GM21786 (cell line): Measurements from ENCODE around the gene HCAR2.
"Not testable (repeated sequence)": the region's sequence is repeated elsewhere in the genome, so short reads cannot be mapped to it uniquely, and the experiment has no call there.

ENCODE experiments used
- ATAC-seq: cut with Tn5 transposase; IDR thresholded peaks from one replicate; pipeline ENCODE4 v1.9.1; 2021; ENCODE audit not compliant: unreplicated experiment

Gene HCAR2

GRCh38 chr12:122702890-122703611 is at the start of gene HCAR2:
TSS of gene HCAR2 (minus strand) at chr12:122703357. CDS start at chr12:122703283, 74 bp downstream.
- not testable (repeated sequence) for ATAC-seq

GRCh38 chr12:122752464-122753318 is 49.5 kb upstream of the HCAR2 start, which contains the start of gene DENR:
TSS of gene DENR (plus strand) at chr12:122752824. CDS start at chr12:122753702, 878 bp downstream.
- ATAC-seq, result peak; percentile 93

GRCh38 chr12:122750781-122751515 is 47.8 kb upstream of the HCAR2 start:
- ATAC-seq, result not testable (repeated sequence)

- no peak for ATAC-seq
Measured at GRCh38 chr12:122749569-122750332, 46.6 kb upstream of the HCAR2 start.

GRCh38 chr12:122747224-122748135 is 44.3 kb upstream of the HCAR2 start:
- no peak for ATAC-seq

GRCh38 chr12:122743895-122744525 is 40.9 kb upstream of the HCAR2 start:
- no peak for ATAC-seq

GRCh38 chr12:122740351-122740750 is 37.2 kb upstream of the HCAR2 start:
- ATAC-seq, result no peak

- no peak for ATAC-seq
Measured at GRCh38 chr12:122738571-122738970, 35.4 kb upstream of the HCAR2 start.

GRCh38 chr12:122732611-122733010 is 29.5 kb upstream of the HCAR2 start:
- ATAC-seq, result no peak

- ATAC-seq, result no peak
Measured at GRCh38 chr12:122732170-122732569, 29.0 kb upstream of the HCAR2 start.

- no peak for ATAC-seq
Measured at GRCh38 chr12:122730215-122731014, 27.3 kb upstream of the HCAR2 start, which contains the start of gene HCAR1. TSS of gene HCAR1 (minus strand) at chr12:122730844. CDS start at chr12:122730339, 505 bp downstream.

GRCh38 chr12:122729583-122730214 is 26.5 kb upstream of the HCAR2 start:
- ATAC-seq, result no peak

GRCh38 chr12:122726080-122726558 is 23.0 kb upstream of the HCAR2 start:
- peak; percentile 39 for ATAC-seq

- ATAC-seq, result no peak
Measured at GRCh38 chr12:122725452-122726079, 22.4 kb upstream of the HCAR2 start.

GRCh38 chr12:122724641-122725243 is 21.6 kb upstream of the HCAR2 start:
- no peak for ATAC-seq

GRCh38 chr12:122722387-122722786 is 19.2 kb upstream of the HCAR2 start:
- ATAC-seq, result no peak
